Amygdala (tissue), 56 donors: Measurements from ENCODE around the gene SYTL4.
"Not testable (repeated sequence)": the region's sequence is repeated elsewhere in the genome, so short reads cannot be mapped to it uniquely, and the experiment has no call there.

ENCODE experiments used
- DNase-seq, 56 donors: peaks; one replicate each; lab custom pipeline; 2025; lab: John Stamatoyannopoulos, UW

Gene SYTL4

DNA sequence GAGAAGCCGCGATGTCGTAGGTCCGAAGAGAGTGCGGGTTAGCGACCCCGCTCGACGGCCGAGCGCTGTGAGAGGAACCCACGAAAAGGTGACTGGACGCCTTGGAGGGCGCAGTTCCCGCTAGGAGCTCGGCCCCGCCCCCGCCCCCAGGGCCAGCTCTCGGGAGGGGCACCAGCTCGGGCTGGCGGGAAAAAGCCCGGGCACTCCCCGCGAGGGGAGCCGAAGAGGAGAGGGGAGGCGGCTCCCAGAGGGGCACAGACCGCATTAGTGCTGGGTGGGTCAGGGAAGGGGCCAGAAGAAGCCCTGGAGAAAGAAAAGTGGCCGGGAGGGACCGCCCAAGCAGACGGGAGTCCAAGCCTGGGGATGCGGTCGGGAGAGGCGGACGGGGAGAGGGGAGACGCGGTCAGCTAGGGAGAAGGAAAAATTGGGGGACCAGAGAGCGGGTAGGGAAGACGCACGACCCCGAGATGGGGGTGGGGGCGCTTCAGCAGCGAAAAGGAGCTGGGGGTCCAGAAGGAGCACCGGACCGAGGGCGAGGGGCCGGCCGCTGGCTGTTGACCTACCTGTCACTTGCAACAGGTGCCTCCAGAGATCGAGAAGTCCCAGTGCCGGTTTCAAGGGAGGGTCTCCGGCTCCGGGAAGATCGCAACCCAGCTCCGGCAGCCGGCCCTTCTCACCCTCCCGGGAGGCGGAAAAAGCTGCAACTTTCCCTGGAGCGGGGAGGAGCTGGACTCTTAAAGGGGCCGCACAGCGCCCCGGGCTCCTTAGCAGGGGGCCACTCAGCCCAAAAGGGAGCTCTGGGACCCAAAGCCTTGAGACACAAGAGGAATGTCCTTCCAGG, at the start of gene SYTL4:
Gene SYTL4, minus strand, starts transcription at position 681 of the 841 bp plus-strand sequence. CDS start 30,084 bp downstream, outside the sequence.
- peak in 6 of 56 donors; percentile 0 to 11 (median 4) for DNase-seq

DNA sequence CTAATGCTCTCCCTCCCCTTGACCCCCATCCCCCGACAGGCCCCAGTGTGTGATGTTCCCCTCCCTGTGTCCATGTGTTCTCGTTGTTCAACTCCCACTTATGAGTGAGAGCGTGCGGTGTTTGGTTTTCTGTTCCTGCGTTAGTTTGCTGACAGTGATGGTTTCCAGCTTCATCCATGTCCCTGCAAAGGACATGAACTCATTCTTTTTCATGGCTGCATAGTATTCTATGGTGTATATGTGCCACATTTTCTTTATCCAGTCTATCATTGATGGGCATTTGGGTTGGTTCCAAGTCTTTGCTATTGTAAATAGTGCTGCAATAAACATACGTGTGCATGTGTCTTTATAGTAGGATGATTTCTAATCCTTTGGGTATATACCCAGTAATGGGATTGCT, 37.5 kb upstream of the SYTL4 start:
- not testable (repeated sequence) for DNase-seq

DNA sequence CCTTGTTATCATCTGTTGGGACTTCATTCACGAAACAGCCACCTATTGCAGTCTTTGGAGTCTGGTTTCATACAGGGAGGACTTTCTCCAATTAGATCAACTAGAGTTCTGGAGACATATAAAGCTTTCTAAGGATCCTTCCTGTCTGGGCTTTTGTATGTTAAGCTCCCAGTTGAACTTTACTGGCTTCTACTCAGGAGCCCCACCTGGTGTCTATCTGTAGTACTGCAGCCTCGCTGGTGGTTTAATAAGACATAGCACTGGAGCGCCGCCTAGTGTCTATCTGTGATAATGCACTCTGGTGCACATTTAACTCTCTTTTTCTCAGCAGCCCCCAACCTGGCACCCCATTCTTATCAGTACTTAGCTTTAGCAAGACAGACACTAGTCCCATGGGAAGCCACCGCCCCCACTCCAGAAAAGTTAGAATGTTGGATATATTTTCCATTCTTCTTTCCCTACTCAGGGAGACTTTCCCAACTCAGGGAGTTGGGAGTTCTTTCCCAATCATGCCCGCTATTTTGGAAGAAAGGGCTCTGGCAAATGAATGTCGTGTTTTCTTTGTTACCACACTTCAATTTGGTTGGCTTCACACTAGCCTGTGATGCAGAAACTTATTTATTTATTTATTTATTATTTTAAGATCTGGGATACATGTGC, 36.9 kb upstream of the SYTL4 start:
- peak in 40 of 56 donors; percentile 0 to 78 (median 4) for DNase-seq

DNA sequence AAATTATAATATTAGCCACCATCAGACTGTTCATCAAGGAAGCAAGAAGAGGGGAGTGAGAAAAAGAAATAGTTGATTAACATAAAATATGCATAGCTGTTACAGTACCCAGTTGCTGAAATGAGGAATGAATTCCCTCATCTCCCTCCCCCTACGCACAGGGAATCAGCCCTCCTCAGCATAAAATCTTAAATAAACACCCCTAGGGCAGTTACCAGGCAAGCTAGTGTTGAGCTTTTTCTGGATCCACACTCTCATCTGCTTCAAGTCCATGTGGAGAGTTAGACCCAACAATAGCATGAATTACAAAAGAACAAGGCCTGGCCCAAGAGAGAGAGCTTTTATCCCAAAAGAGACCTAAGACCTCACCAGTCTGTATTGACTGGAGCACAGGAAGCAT, 19.0 kb upstream of the SYTL4 start:
- no peak for DNase-seq

DNA sequence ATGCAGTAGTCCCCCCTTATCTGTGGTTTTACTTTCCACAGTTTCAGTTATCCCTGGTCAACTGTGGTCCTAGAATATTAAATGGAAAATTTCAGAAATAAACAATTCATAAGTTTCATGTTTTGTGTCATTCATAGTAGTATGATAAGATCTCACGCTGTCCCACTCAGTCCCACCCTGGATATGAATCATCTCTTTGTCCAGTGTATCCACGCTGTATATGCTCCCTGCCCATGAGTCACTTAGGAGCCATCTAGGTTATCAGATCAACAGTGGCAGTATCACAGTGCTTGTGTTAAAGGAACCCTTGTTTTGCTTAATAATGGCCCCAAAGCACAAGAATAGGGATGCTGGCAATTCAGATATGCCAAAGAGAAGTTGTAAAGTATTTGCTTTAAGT, 16.2 kb upstream of the SYTL4 start:
- DNase-seq = no peak

DNA sequence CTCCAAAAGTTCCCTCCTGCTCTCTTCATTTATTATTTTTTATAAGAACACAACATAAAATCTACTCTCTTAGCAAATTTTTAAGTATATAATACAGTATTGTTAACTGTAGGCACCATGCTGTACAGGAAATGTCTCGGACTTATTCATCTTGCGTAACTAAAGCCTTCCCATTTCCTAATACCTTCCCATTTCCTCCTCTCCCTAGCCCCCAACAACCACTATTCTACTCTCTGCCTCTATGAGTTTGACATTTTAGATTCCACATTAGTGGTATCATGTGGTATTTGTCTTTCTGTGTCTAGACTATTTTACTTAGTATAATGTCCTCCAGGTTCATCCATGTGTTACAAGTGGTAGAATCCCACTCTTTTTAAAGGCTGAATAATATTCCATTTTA, 15.8 kb upstream of the SYTL4 start:
- no peak for DNase-seq

DNA sequence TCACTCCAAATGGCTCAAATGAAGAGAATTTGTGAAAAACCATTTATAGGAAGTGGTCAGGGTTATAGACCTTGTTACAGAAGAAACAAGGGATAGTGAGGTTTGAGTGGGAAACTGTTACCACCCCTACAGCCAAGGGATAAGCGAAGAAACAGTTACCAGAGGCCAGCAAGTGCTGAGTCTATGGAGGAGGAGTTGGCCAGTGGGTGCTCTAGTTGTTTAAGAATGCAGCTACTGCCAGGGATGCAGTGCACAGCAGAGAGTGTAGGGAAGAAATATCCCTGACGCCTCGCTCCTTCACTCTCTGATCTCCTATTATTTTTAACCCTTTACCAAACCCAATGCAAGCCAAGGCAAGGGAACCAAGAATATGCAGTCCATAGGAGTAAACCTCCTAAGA, 15.2 kb upstream of the SYTL4 start:
- DNase-seq = no peak

DNA sequence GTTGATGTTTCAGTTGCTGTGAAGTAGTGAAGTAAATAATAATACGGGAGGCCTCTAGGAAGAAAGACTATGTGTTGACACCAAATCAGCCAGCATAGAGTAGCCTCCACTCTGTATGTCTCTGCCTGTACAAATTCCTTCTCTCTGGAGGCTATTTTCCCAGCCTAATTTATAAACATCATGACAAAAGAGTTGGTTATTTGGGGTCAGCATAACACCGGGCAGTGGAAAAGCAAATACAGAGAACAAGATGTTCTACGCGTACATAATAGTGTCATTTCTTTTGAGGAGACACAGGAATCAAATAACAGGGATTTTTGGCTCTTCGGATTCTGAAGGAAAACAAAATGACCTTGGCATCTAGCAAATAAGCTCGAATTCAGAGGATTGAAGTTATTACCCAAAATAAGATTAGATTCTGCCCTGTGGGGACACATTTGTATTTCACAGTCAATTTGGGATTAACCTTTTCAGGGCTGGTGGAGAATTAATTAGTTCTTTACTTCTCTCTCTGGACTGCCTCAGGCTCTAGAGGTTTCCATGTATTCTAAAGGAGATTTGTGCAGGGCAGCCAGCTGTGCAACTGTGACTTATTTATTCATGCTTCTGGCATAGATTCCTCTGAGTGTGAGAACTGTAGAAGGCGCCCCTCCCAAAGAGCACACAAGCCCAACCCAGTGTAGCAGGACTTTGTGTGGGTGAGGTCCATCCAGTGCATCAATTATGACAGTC, 14.1 kb upstream of the SYTL4 start:
- DNase-seq = no peak

DNA sequence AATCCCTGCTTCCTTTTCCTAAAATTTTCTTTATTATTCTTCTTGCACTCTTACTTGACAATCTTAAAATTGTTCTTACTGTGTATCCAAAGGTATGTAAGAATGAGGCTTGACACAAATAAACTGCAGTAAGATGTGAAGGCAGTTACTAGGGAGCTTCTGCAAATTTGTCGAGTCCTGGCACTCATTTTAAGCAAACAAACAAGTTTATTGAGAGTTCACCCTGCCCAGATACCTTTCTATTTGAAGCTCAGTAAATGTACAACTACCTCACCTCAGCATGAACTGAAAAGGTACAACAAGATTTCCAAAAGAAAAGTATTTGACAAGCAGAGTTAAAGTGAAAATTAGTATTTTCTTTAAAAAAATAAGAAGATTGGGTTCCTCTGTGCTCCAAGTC, 13.3 kb upstream of the SYTL4 start:
- DNase-seq = no peak

DNA sequence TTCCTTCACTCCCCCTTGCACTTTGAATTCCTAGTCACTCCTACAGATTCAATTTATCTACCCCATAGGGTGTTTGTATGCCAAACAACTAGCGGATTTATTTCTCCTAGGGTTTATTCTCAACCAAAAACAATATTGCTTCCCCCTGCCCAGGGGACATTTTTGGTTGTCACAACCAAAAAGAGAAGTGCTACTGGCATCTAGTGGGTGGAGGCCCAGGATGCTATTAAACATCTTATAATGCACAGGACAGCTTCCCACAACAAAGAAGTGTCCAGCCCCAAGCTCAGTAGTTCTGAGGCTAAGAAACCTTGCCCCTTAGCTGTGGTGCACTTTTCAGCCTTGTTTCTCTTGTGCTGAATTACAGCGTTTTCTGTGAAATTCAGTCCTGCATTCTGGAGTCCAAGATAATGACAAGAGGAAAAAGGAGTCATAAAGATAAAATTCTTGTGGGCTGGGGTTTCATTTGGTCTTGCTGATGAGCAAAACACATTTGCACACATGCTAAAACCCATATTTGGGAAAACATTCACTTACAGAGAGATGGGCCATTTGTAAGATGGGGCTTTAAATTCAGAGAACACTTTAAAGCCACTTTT, 11.2 kb upstream of the SYTL4 start:
- no peak for DNase-seq

DNA sequence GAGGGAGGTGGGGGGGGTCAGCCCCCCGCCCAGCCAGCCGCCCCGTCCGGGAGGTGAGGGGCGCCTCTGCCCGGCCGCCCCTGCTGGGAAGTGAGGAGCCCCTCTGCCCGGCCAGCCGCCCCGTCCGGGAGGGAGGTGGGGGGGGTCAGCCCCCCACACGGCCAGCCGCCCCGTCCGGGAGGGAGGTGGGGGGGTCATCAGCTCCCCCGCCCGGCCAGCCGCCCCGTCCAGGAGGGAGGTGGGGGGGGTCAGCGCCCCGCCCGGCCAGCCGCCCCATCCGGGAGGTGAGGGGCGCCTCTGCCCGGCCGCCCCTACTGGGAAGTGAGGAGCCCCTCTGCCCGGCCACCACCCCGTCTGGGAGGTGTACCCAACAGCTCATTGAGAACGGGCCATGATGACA, 7.9 kb downstream of the SYTL4 start:
- DNase-seq = not testable (repeated sequence)

DNA sequence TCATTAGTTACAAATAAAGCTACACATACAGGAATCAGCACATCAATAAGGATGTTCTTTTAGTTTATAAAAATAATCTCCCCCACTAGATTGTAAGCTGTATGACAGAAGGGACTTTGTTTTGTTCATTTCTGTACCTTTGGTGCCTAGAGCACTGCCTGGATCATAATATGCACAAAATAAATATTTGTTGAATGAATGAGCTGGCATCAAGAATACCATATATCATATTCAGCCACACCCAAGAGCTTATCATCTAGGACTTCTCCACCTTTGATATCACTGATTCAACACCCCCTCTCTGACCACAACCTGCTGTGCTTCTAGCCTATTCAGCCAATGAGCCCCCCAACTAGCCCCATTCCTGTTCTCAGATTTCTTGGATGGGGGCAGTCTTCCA, 10.6 kb downstream of the SYTL4 start:
- no peak for DNase-seq

DNA sequence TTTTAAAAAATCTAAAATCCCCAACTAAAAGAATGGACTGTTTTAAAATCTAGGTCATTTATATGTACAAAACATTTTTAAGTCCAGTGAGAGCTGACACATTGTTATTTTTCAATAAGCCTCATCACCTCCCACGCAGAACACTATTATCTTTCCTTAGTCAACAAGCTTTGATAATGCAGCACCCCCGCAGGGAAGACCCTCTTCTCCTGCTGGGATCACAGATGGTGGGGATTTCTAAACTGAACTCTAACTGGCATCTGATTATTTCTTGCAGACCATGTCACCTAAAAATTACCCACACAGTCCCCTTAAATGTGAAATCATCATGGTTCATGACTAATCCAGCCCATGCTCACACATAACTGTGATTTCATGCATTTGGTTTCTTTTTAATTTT, 11.6 kb downstream of the SYTL4 start:
- no peak for DNase-seq

DNA sequence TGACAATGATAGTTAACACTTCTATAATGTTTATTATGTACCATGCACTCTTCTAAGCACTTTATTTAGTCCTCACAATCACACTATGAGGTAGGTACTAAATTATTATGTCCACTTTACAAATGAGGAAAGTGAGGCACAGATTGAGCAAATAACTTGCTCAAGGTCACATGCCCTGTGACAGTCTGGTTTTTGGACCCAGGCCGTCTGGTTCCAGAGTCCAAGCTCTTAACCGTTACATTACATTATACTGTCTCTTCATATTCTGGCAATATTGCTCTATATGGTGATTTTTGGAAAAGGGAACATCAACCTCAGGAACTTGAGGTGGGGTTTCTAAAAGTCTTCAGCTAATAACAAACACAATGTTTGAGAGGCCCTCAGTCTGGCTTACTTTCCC, 12.8 kb downstream of the SYTL4 start:
- DNase-seq = no peak

DNA sequence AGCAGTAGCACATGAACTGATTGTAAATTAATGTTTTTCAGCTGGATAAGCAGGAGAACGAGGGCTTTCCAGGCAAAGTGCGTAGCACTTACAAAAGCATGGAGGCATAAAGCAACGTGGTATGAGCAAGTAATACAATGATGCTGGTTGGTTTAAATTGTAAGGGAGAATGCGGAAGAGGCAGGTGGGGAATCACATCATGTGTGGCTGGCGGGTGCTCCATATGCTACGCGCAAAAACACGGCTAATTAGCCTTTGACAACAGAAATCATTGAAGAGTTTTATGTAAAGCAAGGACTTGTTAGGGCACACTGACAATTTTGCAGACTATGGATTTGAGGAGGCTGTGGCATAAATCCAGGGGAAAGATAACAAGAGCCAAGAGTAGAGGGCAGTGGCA, 14.6 kb downstream of the SYTL4 start:
- DNase-seq = no peak

DNA sequence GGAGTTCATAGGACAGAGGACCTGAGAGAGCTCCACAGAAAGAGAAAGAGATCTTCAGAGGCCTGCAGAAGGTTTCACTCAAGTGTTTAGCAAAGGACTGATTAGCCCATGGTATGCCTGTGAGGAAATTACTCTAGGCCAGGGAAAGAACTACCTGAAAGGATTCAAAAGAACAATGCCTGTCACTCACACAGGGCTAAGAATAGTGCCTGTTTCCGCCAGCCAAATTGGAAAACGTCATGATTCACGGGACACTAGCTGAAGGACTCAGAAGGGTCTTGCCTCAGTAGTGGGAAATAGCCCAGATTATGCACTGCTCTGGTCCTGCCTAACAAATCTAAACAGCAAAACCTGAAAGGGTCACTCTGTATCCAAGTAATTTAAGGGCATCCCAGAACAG, 21.1 kb downstream of the SYTL4 start:
- no peak for DNase-seq

DNA sequence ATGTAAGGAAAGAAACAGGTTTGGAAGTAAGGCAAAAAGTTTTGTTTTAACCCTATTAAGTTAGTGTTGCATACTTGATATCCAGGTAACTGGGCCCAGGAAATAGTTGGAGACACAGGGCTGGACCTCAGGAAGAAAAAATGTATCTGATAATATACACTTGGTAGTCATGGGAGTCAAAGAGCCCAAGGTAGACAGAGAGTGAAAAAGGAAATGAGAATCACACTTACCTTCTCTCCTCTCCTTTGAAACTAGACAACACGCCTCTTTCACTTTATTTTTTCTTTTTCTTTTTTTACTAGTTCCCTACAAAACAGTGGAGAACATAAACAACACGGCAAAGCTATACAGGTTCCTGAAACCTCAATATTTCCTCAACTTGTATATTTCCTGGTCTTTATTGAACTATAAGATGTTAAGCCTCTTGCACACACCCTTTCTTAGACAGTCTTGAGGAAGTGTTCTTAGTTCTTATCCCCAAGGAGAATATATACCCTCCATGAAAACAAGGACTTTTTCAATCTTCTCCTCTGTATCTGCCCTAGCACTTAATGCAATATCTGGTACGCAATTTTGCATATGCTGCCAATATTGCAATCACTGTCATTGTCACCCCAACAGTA, 27.2 kb downstream of the SYTL4 start:
- DNase-seq = no peak

DNA sequence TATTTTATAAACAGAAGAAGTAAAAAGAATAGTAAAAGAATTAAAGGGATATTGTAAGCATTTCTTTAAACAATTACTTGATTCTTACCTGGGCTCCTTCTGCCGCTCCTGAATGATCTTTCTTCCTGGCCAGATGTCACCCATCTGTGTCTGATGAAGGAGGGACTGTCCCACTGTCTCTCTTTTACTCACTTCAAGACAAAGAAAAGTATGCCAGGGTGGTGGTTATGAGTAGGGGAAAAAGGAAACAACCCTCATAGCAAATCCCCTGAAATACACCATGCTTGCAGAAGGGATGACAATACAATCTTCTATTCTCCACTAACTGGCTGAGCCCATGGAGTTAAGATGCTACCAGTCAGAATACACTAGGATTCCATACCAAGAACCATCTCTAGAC, 31.1 kb downstream of the SYTL4 start:
- no peak for DNase-seq

DNA sequence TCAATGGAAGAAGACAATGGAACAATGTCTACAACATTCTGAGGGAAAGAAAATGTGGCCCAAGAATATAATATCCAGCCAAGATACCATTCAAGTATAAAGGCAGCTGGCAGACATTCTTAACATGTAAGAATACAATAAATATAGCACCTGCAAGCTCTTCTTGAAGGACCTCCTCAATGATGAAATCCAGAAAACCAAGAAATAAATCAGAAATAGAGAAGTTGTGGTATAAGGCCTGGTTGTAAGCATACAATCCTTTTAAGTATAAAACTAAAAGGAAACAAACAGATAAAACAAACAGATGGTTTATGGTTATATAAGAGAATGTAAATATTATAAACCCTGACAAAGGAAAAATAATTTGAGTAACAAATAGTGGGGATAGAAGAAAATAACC, 33.4 kb downstream of the SYTL4 start:
- no peak for DNase-seq

DNA sequence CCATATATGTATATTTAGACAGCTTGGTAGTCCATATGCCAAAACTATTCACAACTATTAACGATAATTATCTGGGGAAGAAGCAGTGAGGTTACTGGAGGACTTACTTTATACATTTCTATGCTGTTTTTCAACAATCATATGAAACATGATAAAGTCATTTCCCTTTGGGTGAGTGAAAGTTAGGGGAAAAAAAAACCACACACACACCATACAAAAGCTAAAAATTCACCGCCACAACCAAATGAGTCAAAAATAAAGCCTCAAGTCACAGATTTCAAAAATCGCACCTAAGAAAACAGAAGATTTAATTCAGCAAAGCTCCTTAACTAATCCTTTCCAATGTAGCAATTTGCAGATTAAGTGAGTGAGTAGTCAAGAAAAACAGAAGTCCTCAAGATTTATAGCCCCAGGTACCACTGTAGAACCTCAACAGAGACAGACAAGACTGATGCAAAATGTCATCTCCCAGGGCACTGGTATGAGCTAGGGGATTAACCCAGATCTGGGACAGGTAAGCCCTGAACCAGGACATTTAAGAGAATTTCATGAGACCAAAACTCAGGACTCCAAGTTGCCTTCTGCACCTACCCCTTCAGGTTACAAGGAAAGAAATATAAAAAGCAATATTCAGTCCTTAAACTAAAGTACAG, 35.1 kb downstream of the SYTL4 start:
- DNase-seq = no peak
